Measurements from ENCODE around the gene CCDC12.

CCDC12 gene

DNA sequence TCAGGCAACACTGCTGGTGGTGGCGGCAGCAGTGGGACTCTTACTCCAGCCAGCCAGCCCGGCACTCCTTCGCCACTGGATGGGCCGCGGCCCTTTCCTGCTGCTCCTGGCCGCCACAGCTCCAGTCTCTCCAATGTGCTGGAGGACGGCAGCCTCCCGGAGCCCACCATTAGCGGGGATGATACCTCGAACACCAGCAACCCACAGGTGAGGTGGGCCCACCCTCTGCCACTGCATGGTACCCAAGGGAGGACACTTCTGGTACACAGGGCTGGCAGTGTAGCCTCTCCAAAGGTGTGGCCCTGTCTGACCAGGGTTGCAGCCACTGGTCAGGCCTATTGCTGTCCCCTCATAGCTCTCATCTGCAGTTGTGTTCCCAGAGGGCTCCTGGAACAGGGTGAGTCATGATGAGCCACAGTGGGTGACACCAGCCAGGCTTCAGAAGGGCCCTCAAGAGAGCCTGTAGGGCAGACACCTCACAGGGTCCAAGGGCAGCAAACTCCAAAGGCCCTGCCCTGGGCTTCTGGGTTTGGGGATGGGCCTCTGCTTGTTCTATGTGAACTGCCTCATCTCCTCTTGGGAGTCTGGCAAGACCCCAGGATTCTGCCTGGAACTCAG lies 23.8 kb upstream of the CCDC12 start:
- no peak for TF ChIP-seq CTCF (IDR thresholded peaks at IDR 0.05)
- H3K36me3 ChIP-seq, result peaks cover 100% of the 10 kb centered on the region
- no peaks in the 10 kb centered on the region for H3K9me3 ChIP-seq
- peak overlapping the region; percentile 27 for H3K27ac ChIP-seq
- peaks cover 9 to 17% of the 10 kb centered on the region in 2 experiments for H3K4me1 ChIP-seq (ENCODE audit: control insufficient read depth in 1 of 2, insufficient read depth in 1 of 2, low read depth in 1 of 2, low read length in 1 of 2)
- no peak overlapping the region for H3K4me3 ChIP-seq (ENCODE audit: low read depth in 1 of 2, low read length in 1 of 2)
- no peaks in the 10 kb centered on the region for H3K27me3 ChIP-seq

GRCh38 chr3:46999516-47000197 lies 23.1 kb upstream of the CCDC12 start:
- Histone ChIP-seq H3K9me3 (no peaks in the 10 kb centered on the region), H3K36me3 (peaks cover 100% of the 10 kb centered on the region), H3K4me3 (ENCODE audit: low read depth in 1 of 2, low read length in 1 of 2) (no peak overlapping the region), H3K4me1 (ENCODE audit: control insufficient read depth in 1 of 2, insufficient read depth in 1 of 2, low read depth in 1 of 2, low read length in 1 of 2) (peaks cover 9 to 17% of the 10 kb centered on the region in 2 experiments), H3K27me3 (no peaks in the 10 kb centered on the region), H3K27ac (peak overlapping the region; percentile 38)
- no peak for TF ChIP-seq CTCF (IDR thresholded peaks at IDR 0.05)

- Histone ChIP-seq H3K9me3 (no peaks in the 10 kb centered on the region), H3K27ac (peak overlapping the region; percentile 62), H3K27me3 (no peaks in the 10 kb centered on the region), H3K4me3 (ENCODE audit: low read depth in 1 of 2, low read length in 1 of 2) (no peak overlapping the region), H3K4me1 (ENCODE audit: control insufficient read depth in 1 of 2, insufficient read depth in 1 of 2, low read depth in 1 of 2, low read length in 1 of 2) (peaks cover 9 to 17% of the 10 kb centered on the region in 2 experiments), H3K36me3 (peaks cover 100% of the 10 kb centered on the region)
- no peak for TF ChIP-seq CTCF (IDR thresholded peaks at IDR 0.05)
Measured at GRCh38 chr3:46998852-46999515, 22.4 kb upstream of the CCDC12 start.

DNA sequence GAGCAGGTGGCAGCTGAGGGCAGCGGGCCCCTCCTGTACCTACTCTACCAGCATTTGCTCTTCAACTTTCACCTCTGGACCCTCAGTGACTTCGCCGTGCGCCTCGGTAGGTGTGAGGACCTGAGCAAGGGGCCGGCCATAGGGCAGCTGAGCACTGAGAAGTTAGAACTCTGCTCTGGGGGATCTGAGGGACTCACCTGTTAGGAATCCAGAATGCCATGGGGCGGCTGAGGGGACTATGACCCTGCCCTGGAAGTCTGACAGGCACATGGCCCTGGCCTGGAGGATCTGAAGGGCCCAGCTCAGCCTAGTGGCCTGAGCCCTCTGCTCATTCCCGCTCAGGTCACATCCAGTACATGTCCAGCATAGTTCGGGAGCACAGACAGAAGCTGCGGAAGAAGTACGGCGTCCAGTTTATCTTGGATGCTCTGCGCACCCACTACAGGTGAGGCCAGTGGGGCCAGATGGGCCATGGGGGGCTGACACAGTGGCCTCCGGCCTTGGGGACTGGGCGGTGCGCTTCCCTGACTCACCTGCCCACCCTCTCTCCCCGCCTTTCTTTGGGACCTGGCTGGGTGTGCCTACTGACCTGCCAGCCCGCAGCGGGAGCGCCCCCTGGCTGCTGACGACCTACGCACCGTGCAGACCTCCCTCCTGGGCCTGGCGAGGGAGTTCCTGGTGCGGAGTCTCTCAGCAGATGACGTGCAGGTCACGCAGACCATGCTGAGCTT lies 21.7 kb upstream of the CCDC12 start:
- Histone ChIP-seq H3K4me1 (ENCODE audit: control insufficient read depth in 1 of 2, insufficient read depth in 1 of 2, low read depth in 1 of 2, low read length in 1 of 2) (peaks cover 15 to 24% of the 10 kb centered on the region in 2 experiments), H3K4me3 (ENCODE audit: low read depth in 1 of 2, low read length in 1 of 2) (no peak overlapping the region), H3K9me3 (no peaks in the 10 kb centered on the region), H3K36me3 (peaks cover 100% of the 10 kb centered on the region), H3K27me3 (no peaks in the 10 kb centered on the region), H3K27ac (peak overlapping the region; percentile 62)
- peak; percentile 76 for TF ChIP-seq CTCF (IDR thresholded peaks at IDR 0.05)

DNA sequence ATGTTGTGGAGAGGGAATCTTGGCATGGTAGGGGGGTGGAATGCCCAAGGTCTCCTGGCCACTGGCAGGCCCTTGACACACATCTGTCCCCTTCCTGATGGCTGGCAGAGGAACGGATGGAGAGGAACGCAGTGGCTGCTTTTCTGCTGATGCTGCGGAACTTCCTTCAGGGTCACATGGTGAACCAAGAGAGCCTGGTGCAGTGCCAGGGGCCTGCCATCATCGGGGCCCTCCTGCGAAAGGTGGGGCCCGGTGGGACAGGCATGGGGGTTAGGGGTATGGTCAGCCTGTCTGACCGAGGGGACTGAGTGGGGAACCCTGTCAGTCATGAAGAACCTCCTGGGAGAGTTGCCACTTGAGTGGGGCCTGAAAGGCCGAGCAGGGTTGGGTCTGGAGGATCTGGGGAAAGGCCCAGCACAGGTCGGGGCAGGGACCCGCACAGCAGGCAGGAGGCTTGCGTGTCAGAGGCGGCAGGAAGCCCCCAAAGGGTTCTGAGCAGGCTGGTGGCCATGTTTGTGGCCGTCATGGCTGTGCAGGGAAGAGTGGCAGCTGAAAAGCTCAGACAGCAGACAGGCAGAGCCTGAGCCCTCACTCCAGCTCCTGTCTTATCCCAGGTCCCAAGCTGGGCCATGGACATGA lies 21.0 kb upstream of the CCDC12 start:
- Histone ChIP-seq H3K9me3 (no peaks in the 10 kb centered on the region), H3K4me1 (ENCODE audit: control insufficient read depth in 1 of 2, insufficient read depth in 1 of 2, low read depth in 1 of 2, low read length in 1 of 2) (peaks cover 21 to 31% of the 10 kb centered on the region in 2 experiments), H3K36me3 (peaks cover 100% of the 10 kb centered on the region), H3K4me3 (ENCODE audit: low read depth in 1 of 2, low read length in 1 of 2) (no peak overlapping the region), H3K27me3 (no peaks in the 10 kb centered on the region), H3K27ac (peak overlapping the region; percentile 62)
- TF ChIP-seq CTCF (IDR thresholded peaks at IDR 0.05), result no peak
